H54 (cell line): ENCODE measurements around the gene ABLIM2.

Experiments used
- DNase-seq: peaks from one replicate; pipeline ENCODE4 v3.0.0; 2011; ENCODE audit warnings: low spot score, mixed read lengths; ENCODE audit not compliant: insufficient read length
- FAIRE-seq: peaks from 3 replicates; lab custom pipeline; 2011; peaks lifted over from hg19 to GRCh38; lab: Jason Lieb, UNC
- POLR2A ChIP-seq: IDR thresholded peaks from 2 replicates; pipeline ENCODE4 v1.6.1; 2011; ENCODE audit warnings: low read depth, mild to moderate bottlenecking, low read length

Gene ABLIM2

GRCh38 chr4:8009097-8009496, 149.5 kb downstream of the ABLIM2 start:
- DNase-seq (no peak), FAIRE-seq (no peak)
- TF ChIP-seq POLR2A, result no peak

GRCh38 chr4:8008391-8008790, 150.2 kb downstream of the ABLIM2 start:
- TF ChIP-seq POLR2A, result no peak
- no peak for FAIRE-seq
- DNase-seq, result no peak

GRCh38 chr4:8007581-8007980, 151.0 kb downstream of the ABLIM2 start:
- FAIRE-seq (no peak), DNase-seq (no peak)
- no peak for TF ChIP-seq POLR2A

GRCh38 chr4:8006471-8006870, 152.1 kb downstream of the ABLIM2 start:
- no peak for TF ChIP-seq POLR2A
- DNase-seq (no peak), FAIRE-seq (no peak)

GRCh38 chr4:8005814-8006215, 152.8 kb downstream of the ABLIM2 start:
- TF ChIP-seq POLR2A, result no peak
- DNase-seq (no peak), FAIRE-seq (no peak)

- no peak for TF ChIP-seq POLR2A
- no peak for DNase-seq
- FAIRE-seq, result no peak
Measured at GRCh38 chr4:8005033-8005808, 153.4 kb downstream of the ABLIM2 start.

- TF ChIP-seq POLR2A, result no peak
- no peak for DNase-seq
- FAIRE-seq, result no peak
Measured at GRCh38 chr4:8004066-8004465, 154.5 kb downstream of the ABLIM2 start.

GRCh38 chr4:8002525-8003309, 155.9 kb downstream of the ABLIM2 start:
- FAIRE-seq (no peak), DNase-seq (no peak)

GRCh38 chr4:8001564-8002355, 156.9 kb downstream of the ABLIM2 start:
- FAIRE-seq, result no peak

More at GRCh38 chr4:8002525-8003309, 155.9 kb downstream of the ABLIM2 start:
- TF ChIP-seq POLR2A, result no peak

GRCh38 chr4:8000721-8001491, 157.7 kb downstream of the ABLIM2 start:
- no peak for FAIRE-seq
- no peak for TF ChIP-seq POLR2A
- DNase-seq, result no peak

More at GRCh38 chr4:8001564-8002355, 156.9 kb downstream of the ABLIM2 start:
- no peak for TF ChIP-seq POLR2A
- DNase-seq, result no peak

- FAIRE-seq, result no peak
- DNase-seq, result no peak
- TF ChIP-seq POLR2A, result no peak
Measured at GRCh38 chr4:8000247-8000646, 158.4 kb downstream of the ABLIM2 start.

- FAIRE-seq (no peak), DNase-seq (no peak)
- no peak for TF ChIP-seq POLR2A
Measured at GRCh38 chr4:7999695-8000094, 158.9 kb downstream of the ABLIM2 start.

GRCh38 chr4:7999279-7999678, 159.3 kb downstream of the ABLIM2 start:
- TF ChIP-seq POLR2A, result no peak
- DNase-seq, result no peak
- FAIRE-seq, result no peak
